Lower leg skin (tissue), 4 donors: ENCODE measurements around the gene SELL. TPM values are rescaled to one million over a fixed set of nuclear protein-coding genes. Genes with fewer than 3 reads are reported as not detected.
"Not testable (repeated sequence)": the region's sequence is repeated elsewhere in the genome, so short reads cannot be mapped to it uniquely, and the experiment has no call there.

Source experiments
- DNase-seq, 2 donors: peaks; one replicate each; pipeline ENCODE4 v3.0.0-alpha.2; 2019; ENCODE audit warnings: low spot score in 2 of 2
- H3K4me3 ChIP-seq: fragments of 200-600 bp; sonication (generic); 2 replicates; pipeline ENCODE4 v1.5.1; 2017; ENCODE audit warnings: mild to moderate bottlenecking, low read depth; ENCODE audit not compliant: poor library complexity, severe bottlenecking
- CTCF ChIP-seq, 3 donors: fragments of 450-650 bp; IDR thresholded peaks; one replicate each; pipeline ENCODE4 v1.5.1; 2016; ENCODE audit warnings: antibody characterized with exemption in 3 of 3, mild to moderate bottlenecking in 3 of 3, moderate library complexity in 2 of 3
- POLR2A ChIP-seq, 2 donors: fragments of 450-650 bp; IDR thresholded peaks; one replicate each; pipeline ENCODE4 v1.6.1; 2016 to 2017; ENCODE audit warnings: antibody characterized with exemption in 2 of 2, mild to moderate bottlenecking in 1 of 2, moderate library complexity in 1 of 2
- WGBS, 2 donors: methylation state at CpG; one replicate each; pipeline ENCODE4 v1.1.5; 2018; 5-methylcytosine and 5-hydroxymethylcytosine counted together
- intact Hi-C: fragments of 100-400 bp; cut with DNase I; formaldehyde crosslinking; loops from one replicate; pipeline ENCODE4 v1.15.0; 2023; ENCODE audit warnings: low total_unique reads
- total RNA-seq, 4 donors: library from RNA; depleted of rRNA; stranded (reverse); fragments of >200 nt; gene quantifications; one replicate each; pipeline ENCODE4 v1.1.0, GENCODE V29; 2016

SELL gene
- total RNA-seq, 4 donors from 2014 or later = 0.10 to 0.36 TPM; not detected in 2

- no peak for DNase-seq
- no peak for TF ChIP-seq CTCF (IDR thresholded peaks at IDR 0.05)
- TF ChIP-seq POLR2A (IDR thresholded peaks at IDR 0.05) = no peak
- intact Hi-C loops = no loop called here
- no peak overlapping the region for H3K4me3 ChIP-seq
These were observed 11.4 kb upstream of the SELL start for GRCh38 chr1:169722779-169723178.

GRCh38 chr1:169715100-169715499 is 3.7 kb upstream of the SELL start:
- WGBS, 2 donors = 89 to 90% methylated on average over 2 of the region's 2 CpGs
- intact Hi-C loops, H3K4me3 ChIP-seq, DNase-seq: not testable (repeated sequence)

GRCh38 chr1:169713090-169713489 is 1.7 kb upstream of the SELL start:
- not testable (repeated sequence) for DNase-seq, H3K4me3 ChIP-seq
- WGBS, 2 donors = 87 to 89% methylated on average over 5 of the region's 5 CpGs
- intact Hi-C loops = loop anchor here (5.0 kb wide), 1 partner anchor 1019 kb away; no protein-coding TSS in a partner anchor

GRCh38 chr1:169712309-169712631 is 850 bp upstream of the SELL start:
- TF ChIP-seq POLR2A (IDR thresholded peaks at IDR 0.05) (no peak), CTCF (IDR thresholded peaks at IDR 0.05) (no peak)
- intact Hi-C loops = loop anchor here (5.0 kb wide), 1 partner anchor 1020 kb away; no protein-coding TSS in a partner anchor
- no peak overlapping the region for H3K4me3 ChIP-seq
- WGBS, 2 donors = 93 to 95% methylated on average over 2 of the region's 2 CpGs
- DNase-seq = no peak

GRCh38 chr1:169708647-169709046 is 2.8 kb downstream of the SELL start:
- intact Hi-C loops = no loop called here
- DNase-seq = no peak
- 76 to 82% methylated on average over 3 of the region's 3 CpGs for WGBS, 2 donors
- TF ChIP-seq POLR2A (IDR thresholded peaks at IDR 0.05) = no peak
- TF ChIP-seq CTCF (IDR thresholded peaks at IDR 0.05) = no peak
- H3K4me3 ChIP-seq = no peak overlapping the region

GRCh38 chr1:169707912-169708604 is 3.4 kb downstream of the SELL start:
- no peak for DNase-seq
- H3K4me3 ChIP-seq = no peak overlapping the region
- intact Hi-C loops = no loop called here
- TF ChIP-seq CTCF (IDR thresholded peaks at IDR 0.05) (no peak), POLR2A (IDR thresholded peaks at IDR 0.05) (no peak)
- 69 to 79% methylated on average over 9 of the region's 9 CpGs for WGBS, 2 donors

GRCh38 chr1:169704797-169705196 is 6.6 kb downstream of the SELL start:
- no peak overlapping the region for H3K4me3 ChIP-seq
- DNase-seq = no peak
- intact Hi-C loops = no loop called here
- TF ChIP-seq POLR2A (IDR thresholded peaks at IDR 0.05) (no peak), CTCF (IDR thresholded peaks at IDR 0.05) (no peak)
- 79 to 89% methylated on average over 2 of the region's 2 CpGs for whole genome bisulfite sequencing, 2 donors
